HG02571 (cell line): ENCODE results near the gene RSPH9.
A peak's percentile ranks its signal among the peaks of the same experiment; 100 is the strongest.
"Not testable (repeated sequence)": the region's sequence is repeated elsewhere in the genome, so short reads cannot be mapped to it uniquely, and the experiment has no call there.

Experiments
- ATAC-seq: cut with Tn5 transposase; IDR thresholded peaks from one replicate; pipeline ENCODE4 v1.9.1; 2021; ENCODE audit warnings: mild to moderate bottlenecking, moderate library complexity; ENCODE audit not compliant: unreplicated experiment

RSPH9 gene

GRCh38 chr6:43628393-43629103, 16.3 kb upstream of the RSPH9 start:
- ATAC-seq: peak; percentile 14

DNA sequence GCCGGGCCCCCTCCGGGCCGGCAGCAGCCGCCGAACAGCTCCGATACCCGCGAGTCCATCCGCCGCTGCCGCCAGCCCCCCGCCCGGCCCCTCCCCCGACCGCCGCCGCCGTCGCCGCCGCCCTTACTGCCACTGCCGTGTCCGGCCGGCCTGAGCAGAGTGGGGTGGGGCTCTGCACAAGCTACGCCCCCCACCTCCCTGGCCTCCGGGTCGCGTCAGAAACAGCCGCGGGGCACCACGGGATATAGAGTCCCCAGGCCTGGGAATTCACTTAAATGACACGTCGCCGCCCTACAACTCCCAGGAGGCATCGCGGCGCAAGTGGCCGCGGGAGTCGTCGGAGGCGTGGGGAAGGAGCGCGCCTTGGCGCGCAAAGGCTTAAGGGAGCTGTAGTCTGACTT, 15.7 kb upstream of the RSPH9 start, which contains the start of gene GTPBP2:
Gene GTPBP2, minus strand, starts transcription at position 161 of the 401 bp plus-strand sequence. Its CDS starts 102 bp downstream, at position 59.
- peak; percentile 78 for ATAC-seq

- ATAC-seq: peak; percentile 57
Measured at GRCh38 chr6:43629505-43630300, 15.1 kb upstream of the RSPH9 start.

- ATAC-seq: no peak
Measured at GRCh38 chr6:43630980-43631619, 13.7 kb upstream of the RSPH9 start.

- not testable (repeated sequence) for ATAC-seq
Measured at GRCh38 chr6:43633002-43633401, 11.8 kb upstream of the RSPH9 start.

- ATAC-seq: no peak
Measured at GRCh38 chr6:43634702-43635303, 10.0 kb upstream of the RSPH9 start.

GRCh38 chr6:43635387-43636307, 9.2 kb upstream of the RSPH9 start, which contains the start of gene MAD2L1BP:
TSS of gene MAD2L1BP (plus strand) at chr6:43635840. CDS start at chr6:43635876, 36 bp downstream.
- ATAC-seq: peak; percentile 75

GRCh38 chr6:43636308-43636659, 8.6 kb upstream of the RSPH9 start:
- peak; percentile 14 for ATAC-seq

DNA sequence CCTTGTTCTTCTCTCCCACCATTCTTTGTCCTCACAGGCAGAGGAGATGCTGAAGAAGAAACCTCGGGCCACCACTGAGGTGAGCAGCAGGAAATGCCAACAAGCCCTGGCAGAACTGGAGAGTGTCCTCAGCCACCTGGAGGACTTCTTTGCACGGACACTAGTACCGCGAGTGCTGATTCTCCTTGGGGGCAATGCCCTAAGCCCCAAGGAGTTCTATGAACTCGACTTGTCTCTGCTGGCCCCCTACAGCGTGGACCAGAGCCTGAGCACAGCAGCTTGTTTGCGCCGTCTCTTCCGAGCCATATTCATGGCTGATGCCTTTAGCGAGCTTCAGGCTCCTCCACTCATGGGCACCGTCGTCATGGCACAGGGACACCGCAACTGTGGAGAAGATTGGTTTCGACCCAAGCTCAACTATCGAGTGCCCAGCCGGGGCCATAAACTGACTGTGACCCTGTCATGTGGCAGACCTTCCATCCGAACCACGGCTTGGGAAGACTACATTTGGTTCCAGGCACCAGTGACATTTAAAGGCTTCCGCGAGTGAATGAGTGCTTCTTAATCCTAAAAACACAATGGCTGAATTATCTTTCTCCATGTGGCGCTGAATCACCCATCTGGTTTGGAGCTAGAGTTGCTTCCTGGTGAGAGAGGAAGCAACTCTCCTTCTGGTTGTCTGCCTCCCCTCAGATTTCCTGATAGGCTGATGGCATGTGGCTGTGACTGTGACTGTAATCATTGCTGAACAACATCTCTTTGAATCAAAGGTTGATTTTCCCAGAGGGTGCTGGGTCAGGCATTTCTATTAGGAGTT, 4.6 kb upstream of the RSPH9 start:
- no peak for ATAC-seq

DNA sequence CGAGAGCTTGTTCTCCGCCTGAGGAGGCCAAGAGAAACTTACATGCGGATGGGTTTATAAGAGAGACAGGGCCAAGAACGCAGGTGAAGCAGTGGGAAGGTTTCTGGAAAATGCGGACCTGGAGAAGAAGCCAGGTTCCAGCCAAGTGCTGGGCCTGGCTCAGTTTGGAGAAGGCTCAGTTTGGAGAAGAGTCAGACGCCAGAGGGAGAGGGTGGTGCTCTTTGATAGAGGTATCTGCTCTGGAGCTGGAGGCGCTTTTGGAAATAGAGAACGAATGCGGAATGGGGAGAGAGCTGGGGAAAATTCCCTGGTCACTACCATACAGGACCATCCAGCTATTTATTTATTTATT, 753 bp downstream of the RSPH9 start:
- no peak for ATAC-seq

DNA sequence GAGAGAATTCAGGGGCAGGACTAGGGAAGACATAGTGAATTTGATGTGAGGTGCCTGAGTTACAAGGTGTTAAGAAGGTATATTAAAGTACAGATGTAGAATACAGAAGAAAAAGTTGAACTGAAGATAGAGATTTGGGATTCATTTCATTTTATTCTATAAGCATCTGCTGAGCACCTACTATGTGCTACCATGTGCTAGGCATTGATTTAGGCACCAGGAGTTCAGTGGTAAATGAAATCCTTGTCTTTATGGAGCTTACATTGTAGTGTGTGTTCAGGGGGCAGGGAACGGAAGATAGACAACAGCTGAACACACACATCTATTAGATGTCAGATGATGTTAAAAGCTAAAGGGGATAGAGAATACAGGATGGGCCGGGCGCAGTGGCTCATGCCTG, 2.8 kb downstream of the RSPH9 start:
- no peak for ATAC-seq

- ATAC-seq: no peak
Measured at GRCh38 chr6:43648248-43648647, 3.4 kb downstream of the RSPH9 start.

DNA sequence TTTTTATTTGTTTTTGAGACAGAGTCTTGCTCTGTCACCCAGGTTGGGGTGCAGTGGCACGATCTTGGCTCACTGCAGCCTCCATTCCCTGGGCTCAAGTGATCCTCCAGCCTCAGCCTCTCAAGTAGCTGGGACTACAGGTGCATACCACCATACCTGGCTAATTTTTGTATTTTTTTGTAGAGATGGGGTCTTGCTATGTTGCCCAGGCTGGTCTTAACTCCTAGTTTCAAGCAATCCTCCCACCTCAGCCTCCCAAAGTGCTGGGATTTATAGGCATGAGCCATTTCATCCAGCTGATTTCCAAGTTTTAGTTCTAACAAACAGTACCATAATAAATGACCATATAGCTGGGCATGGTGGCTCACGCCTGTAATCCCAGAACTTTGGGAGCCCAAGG, 8.0 kb downstream of the RSPH9 start:
- ATAC-seq: not testable (repeated sequence)

DNA sequence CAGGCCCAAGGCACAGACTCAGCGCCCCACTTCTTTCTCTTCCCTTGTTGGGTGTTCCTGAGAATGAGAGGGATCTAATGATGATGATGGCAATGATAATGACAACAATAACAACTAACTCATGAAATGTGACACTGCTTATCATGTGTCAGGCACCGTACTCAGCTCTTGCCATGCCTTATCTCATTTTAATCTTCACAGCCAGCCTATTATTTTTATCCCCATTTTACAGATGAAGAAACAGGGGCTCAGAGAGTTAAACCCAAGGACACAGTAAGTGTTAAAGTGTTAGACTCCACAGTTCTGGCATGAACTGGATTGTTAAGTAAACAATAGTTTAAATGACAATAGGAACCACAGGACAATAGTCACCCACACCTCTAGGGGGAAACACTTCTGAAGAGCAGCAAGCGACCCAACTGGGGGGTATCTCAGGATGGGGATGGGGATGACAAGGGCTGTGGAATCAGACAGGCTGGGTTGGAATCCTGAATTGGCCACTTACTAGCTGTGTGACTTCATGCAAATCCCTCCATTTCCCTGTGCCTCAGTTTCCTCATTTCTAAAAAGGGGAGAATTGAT, 12.5 kb downstream of the RSPH9 start:
- no peak for ATAC-seq

DNA sequence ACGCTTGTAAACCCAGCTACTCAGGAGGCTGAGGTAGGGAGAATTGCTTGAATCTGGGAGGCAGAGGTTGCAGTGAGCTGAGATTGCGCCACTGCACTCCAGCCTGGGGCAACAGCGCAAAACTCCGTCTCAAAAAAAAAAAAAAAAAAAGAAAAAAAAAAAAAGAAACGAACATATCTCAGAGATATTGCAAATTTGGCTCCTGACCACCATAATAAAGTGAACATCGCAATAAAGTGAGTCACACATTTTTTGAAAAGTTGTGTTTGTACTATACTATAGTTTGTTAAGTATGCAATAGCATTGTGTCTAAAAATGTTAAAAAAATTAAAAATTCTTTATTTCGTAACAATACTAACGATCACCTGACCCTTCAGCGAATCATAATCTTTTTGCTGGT, 13.3 kb downstream of the RSPH9 start:
- no peak for ATAC-seq

DNA sequence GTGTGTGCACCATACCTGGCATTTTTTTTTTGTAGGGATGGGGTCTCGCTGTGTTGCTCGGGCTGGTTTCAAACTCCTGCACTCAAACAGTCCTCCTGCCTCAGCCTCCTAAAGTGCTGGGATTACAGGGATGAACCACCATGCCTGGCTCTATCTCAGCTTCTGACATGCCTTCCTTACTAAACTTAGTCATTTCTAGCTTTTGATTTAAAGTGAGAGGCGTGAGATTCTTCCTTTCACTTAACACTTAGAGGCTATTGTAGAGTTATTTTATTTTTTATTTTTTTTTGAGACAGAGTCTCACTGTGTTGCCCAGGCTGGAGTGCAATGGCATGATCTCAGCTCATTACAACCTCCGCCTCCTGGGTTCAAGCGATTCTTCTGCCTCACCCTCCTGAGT, 18.1 kb downstream of the RSPH9 start:
- ATAC-seq: not testable (repeated sequence)

DNA sequence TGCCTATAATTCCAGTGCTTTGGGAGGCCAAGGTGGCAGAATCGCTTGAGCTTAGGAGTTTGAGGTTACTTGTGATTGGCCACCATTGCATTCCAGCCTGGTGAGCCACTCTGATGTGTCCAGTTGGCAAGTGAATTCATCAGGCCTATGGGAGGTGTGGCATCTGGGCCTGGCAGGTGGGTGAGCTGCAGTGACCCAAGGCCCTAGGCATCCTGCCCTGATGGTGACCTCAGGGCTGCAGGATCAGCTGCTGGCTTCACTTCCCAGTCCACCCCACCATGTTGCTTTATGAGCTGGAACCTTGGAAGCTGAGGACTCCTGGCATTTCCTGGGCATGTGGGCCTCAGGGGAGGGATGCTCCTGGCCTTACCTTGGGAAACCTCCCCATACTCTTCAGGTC, 20.5 kb downstream of the RSPH9 start:
- ATAC-seq: no peak

DNA sequence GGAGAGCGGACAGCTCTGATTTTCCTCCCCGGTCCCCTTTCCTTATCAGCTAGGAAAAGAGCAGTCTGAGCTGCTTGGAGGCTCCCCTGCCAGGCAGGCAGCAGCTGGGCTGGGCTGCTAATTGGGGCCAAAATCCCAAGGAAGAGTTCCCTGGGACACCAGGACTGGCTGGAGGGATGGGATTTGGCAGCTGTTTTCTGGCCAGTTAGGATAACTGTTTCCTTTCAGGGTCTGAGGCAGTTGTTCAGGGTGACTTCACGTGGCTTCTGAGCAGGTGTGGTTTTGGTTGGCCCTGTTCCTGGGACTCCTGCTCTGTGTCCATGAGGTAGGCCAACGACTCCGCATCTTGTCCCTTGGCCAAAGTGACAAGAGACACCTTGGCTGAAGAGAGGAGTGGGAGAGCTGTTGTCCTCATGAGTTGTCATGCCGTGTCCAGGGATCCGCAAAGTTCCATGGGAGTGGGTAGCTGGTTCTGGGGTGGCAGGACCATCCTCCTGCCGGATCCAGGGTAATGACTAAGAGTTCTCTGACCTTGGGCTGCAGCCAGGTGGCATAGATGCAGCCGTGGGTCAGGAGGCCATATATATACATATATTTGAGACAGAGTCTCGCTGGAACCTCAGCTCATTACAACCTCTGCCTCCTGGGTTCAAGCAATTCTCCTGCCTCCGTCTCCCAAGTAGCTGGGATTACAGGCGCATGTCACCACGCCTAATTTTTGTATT, 21.5 kb downstream of the RSPH9 start:
- no peak for ATAC-seq
